Mesenteric fat pad (tissue), 1 donor: Measurements from ENCODE around the gene SH3TC1. TPM values are rescaled to one million over a fixed set of nuclear protein-coding genes. Genes with fewer than 3 reads are reported as not detected.

ENCODE experiments used
- DNase-seq: peaks from one replicate; pipeline ENCODE4 v3.0.0-alpha.2; 2020; ENCODE audit warnings: low spot score
- total RNA-seq: library from RNA; stranded (reverse); fragmentation: NEBNext Ultra II Directional; extraction: Animal tissue kit (Norgen Biotek cat#: 25700); gene quantifications from one replicate; pipeline ENCODE4 v1.2.1, GENCODE V29; 2021
- donor health status: DM: yes; HTN: yes; CAD: no.

SH3TC1 gene
- total RNA-seq, 1 donor from 2014 or later, result 64.9 TPM

DNA sequence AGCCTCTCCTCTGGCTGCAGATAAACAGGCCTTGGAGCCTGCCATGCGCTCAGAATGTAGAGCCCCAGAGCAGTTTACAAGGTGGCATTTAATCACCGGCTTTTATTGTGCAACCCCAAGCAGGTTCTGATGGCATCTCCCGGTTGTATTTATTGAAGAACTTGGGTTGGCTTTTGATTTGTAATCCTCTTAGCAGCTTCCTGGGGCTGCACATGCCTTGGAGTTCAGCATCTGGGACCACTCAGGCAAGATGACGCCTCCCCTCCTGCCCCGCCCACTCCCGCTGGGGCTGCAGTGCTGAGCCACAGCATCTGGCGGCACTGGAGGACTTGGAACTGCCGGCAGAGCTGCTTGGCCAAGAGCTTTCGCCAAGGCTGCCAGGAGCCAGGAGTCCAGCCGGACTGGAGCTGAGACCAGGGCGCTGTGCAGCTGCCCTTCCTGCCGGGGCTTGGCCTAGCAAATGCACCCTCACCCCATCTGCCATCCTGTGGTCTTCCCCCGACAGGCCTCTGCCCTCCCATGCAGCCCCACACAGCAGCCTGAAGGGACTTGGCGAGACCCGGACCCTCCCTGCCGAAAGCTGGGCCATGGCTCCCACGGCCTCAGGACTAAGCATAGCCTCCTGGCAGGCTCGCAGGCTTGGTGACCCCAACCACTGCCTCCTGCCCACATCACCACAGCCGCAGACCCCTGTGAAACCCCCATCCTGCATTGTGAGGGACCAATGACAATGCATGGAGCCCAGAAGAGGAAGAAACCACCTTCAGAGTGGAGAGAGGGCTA, 75.9 kb downstream of the SH3TC1 start:
- DNase-seq, result no peak

DNA sequence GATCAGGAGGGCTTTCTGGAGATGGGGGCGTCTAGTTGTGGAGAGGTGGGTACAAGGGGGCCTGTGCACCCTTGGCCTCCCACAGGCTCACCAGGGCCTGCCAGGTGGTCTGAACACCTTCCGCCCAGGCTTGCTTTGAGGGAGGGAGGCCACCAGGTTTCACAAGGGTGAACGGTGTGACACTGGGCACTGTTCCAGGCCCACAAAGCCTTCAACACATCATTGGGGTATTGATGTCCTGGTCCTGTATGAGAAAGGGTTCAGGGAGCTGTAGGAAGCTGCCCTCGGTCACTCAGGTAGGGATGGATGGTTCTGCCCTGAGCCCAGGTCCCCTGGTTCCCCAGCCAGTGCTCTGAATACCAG, 76.4 kb downstream of the SH3TC1 start:
- DNase-seq, result no peak

DNA sequence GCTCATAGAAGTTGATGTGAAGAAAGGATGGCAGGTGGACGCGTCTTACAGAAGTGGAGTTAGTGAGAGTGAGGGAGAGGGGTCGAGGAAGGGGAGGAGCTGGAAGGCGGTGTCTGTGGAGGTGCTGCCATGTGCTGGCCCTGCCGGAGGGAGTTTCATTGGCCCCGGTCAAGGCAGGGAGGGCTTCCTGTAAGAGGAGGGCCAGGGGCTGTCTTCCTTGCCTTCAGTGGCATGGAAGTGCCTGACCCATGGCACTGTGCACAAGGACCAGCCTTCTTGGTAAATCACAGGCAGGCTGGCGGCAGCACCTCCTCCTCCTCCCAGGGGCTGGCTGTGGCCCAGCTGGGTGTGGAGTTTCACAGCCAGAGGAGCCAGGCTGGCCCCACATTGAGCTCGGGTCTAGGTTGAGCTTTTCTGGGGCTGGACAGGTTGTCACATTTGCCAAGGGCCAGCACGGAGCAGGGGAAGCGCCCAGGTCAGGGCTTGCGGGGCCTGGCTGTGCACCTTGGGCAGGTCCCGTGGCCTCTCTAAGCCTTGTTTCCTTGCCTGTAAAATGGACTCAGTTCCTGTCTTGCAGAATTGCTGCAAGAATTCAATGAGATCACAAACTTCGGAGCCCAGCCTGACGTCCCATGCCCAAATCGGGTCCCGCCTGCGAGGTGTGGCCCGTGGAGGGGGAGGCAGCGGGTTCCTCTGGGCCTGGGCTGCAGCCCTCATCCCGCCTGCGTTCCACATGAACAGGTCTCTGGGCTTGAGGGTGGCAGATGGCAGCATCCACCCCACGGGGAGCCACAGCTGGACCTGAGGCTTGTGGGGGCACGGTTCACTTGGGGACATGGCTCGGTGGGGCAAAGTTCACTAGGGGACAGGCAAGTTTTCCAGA, 77.5 kb downstream of the SH3TC1 start:
- DNase-seq, result no peak

DNA sequence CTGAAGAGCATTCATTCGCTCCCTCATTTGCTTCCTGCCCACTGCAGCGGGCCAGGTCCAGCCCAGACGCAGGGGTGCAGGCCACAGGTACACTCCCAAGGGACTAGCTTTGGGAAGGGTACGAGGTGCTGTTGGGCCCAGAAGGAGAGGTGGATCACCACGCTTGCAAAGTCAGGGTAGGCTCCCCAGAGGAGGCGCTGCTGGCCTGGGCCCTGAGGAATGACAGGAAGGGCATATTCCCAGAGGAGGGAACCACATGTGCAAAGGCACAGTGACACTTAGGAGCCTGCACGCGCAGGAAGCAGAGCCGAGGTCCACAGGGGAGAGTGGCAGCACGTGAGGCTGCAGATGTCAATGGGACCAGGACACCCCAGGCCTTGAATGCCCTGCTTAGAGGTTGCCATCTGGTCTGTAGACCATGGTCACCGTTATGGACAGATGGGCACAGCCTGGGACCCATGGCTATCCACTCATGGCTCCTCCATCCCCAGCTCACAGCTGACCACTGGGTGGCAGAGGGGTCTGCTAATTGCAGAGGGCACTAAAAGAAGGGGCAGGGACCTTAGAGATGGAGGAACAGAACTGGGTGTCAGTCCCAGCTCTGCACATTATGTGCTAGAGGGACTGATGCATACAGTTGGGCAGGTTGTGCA, 78.4 kb downstream of the SH3TC1 start:
- DNase-seq, result no peak

DNA sequence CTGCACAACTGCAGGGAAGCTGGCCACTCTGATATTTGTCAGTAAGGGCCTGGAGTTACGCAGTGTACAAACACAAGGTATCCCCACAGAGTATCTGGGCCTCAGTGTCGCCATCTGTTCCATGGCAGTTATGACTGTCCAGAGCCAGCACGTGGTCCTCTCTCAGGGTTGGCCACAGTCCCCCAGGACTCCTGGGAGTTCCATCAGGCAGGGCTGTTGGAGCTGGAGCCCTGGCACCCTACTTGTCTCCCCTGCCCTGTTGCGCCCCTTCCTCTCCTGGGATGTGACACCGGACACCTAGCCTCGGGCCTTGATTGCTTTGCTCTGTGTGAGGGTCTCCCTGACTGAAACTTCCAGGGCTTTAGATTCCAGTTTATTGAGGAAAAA, 78.9 kb downstream of the SH3TC1 start:
- DNase-seq, result no peak

DNA sequence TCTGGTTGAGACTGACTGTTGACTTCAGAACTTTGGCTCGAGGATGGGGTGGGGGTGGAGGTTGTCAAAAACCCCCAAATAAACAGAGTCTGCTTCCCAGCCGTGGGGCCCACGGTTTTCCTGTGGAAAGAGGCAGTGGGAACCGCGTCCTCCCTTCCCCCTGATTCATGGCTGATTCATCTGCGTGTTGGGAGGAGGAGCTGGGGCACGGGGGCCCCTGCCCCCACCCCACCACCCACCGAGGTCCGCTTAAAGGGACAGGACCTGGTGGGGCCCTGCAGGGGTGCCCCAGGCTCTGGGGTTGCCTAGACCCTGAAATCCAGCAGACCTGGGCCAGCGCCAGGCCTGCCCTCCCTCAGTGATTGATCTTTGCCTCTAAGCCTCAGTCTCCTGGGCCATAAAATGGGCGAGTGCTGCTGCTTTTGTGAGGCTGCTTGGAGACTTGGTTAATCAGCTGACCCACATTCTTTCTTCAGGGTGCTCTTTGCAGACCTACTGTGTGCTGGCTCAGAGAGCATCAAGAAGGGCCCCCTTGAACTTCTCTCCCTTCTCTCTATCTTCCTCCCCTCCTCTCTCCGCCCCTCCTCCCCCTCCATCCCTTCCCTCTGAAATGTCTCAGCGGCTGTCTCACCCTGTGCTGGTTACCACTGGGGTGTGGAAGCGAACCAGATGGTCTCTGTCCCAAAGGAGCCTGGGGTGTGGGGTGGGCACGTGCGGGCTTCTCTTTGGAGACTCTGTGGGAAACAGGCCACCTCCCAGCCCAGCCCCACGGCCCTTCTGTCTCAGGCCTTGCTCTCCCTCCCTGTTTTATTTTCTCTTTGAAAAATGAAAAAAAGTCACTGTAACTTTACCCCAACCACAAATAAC, 79.6 kb downstream of the SH3TC1 start:
- no peak for DNase-seq

DNA sequence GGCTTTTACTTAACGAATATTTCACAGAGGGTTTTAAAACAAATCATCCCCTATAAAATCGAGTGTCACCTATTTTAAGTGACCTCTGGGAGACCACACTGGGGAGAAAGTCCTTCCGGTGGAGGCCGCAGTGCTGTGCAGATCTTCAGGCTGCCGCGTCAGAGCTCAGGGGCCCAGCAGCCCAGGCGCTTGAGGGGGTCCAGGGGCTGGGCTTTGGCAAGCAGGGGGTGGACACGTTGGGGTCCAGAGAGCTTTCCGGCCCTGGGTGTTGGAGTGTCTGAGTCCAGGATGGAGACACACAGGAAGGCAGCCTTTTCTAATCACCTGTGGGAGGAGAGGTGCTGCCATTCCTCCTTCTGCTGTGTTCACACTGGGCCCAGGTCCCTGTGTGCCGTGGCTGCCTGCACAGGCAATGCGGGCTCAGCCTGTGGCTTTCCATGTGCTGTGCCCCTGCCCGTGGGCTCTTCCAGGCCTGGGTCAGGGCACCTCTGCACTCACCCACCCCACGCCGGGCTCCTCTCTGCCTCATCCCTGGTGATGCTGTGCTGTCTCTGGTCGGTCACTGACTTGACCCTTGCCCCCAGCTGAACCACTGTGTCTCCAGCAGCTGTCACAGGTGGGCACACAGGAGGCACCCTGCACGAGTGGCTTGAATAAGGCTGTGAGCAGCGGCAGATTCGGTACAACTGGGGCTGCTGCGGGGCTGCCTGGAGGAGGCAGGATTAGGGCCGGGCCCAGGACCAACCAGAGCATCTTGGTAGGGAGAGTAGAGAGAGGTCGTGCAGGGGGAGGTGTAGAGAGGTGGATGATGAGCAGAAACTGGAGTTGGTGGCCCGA, 80.4 kb downstream of the SH3TC1 start:
- no peak for DNase-seq

DNA sequence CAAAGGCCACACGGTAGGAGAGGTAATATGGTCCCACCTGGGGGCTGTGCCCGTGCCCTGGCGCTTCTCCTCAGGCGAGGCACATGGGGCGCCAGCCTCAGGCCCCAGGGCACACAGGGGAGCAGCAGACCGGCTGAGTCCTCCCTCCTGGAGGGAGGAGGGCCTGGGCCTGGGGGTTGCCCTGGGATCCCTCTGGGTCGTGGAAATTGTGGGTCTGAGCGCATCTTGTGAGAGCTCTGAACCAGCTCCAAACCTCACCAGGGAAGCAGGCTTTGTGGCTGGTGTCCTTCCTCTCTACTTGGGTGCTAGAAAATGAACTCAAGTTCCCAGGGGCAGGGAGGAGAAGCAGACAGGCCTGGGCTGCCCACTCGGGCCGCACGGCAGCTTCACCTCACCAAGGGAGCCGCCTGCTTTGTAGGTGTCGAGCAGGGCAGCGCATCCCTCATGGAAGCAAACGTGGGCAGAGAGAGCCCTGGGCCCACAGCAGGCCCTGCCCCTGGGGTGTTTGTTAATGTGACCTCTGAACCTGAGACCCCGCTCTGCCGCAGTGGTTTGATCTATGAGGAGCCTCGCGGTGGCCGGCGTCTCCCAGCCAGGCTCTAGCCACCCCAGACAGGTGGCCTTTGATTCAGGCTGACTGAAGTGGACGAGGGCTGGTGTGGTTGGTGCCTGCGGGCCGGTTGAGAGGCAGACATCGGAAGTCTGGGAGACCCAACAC, 81.2 kb downstream of the SH3TC1 start:
- DNase-seq, result no peak

DNA sequence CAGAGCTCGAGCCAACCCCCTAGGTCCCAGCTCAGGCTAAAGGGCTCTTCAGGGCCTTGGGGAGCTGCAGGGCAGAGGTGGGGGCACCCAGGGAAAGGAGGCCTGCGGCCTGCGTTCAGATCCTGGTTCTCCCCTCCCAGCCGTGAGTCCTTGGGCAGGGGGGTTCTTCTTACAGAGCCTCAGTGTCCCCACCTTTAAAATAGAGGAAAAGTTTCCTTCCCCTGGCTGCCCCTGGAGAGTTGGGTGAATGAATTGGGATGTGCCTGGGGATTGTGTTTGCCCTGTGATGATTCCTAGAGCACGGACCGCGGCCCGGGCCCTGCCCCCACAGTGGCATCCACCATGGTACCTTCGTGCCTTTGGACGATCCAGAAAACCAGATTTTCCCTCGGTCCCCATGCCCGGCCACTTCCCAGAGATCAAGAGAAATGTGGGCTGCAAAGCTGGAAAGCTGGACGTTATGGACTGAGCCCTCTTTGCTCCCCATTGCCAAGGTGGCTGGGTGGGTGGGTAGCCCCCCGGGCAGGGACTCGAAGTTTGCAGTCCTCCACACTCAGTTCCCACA, 81.9 kb downstream of the SH3TC1 start:
- no peak for DNase-seq

DNA sequence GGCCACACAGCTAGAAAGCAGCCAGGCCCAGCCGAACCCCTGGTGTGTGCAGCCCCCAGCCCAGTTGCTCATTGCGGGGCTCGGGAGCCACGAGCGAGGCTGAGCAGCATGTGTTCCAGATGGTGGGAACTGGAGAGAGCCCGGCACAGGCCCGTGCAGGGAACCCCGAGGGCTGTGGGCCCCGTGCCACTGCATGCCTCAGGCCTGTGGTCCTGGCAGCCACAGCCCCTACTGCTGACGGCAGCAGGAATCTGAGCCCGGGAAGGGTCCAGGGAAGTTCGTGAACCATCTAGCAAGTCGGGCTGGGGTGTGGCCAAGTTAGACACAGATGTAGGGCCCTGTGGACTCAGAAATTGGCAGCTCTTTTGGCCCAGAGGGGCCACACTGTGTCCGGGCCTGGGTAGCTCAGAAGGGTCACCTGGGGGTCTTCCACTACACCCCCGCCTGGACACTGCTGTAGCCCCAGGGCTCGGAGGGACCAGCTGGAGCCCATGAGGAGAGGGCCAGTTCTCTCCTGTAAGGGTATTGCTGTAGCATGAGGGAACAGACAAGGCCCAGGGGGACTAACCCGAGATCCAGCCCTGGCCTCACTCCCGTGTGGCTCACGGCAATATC, 82.5 kb downstream of the SH3TC1 start:
- no peak for DNase-seq

DNA sequence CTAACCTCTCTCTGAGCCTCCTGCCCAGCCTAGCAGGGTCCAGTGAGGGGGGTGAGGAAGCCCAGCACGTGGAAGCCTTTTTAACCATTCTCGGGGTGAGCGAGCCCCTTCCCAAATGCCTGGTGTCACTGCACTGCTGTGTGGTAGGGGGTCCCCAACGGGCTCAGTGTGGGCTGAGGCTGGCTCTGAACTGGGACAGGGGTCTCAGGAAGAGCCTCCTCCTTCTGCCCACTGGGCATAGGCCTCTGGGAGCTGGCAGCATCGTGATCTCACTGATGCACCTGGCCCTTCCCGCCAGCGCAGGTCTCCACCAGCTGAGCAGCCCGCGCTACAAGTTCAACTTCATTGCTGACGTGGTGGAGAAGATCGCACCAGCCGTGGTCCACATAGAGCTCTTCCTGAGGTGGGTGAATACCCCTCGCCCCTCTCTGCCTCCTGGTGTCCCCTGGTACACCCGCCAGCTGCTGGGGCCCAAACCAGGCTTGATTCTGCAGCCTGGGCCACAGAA, 83.1 kb downstream of the SH3TC1 start:
- no peak for DNase-seq

DNA sequence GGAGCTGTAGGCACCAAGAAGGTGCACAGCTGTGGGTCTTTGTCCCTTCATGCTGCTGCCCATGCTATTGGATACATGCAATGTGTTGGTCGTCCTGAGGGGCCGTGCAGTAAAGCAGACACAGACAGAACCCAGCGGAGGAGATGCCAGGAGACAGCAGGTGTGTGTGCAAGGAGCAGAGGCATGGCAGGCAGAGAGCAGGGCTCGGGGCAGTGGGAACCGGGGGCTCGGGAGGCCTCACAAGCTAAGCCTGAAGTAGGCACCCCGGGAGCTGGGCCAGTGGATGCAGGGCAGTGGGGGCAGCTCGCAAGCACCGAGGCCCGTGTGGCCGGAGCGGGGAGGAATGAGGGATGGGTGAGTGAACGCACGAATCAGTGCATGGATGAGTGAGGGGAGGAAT, 83.7 kb downstream of the SH3TC1 start:
- no peak for DNase-seq

DNA sequence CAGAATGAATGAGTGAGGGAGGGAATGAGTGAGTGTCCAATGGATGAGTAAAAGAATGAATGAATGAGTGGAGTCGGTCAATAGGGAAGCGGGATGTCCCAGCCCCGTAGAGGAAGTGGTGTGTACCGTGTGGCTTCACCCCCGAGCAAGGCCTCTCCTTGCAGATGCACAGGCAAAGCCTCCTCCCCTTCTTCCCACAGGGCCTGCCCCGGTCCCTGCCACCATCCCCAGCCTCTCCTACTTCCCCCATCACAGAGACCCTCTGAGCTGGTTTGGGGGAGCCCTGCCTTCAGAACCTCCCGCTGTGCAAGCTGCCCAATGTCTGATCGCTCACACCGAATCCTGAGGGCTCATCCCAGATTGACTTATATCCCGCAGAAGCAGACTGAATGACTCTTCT, 84.1 kb downstream of the SH3TC1 start:
- no peak for DNase-seq

DNA sequence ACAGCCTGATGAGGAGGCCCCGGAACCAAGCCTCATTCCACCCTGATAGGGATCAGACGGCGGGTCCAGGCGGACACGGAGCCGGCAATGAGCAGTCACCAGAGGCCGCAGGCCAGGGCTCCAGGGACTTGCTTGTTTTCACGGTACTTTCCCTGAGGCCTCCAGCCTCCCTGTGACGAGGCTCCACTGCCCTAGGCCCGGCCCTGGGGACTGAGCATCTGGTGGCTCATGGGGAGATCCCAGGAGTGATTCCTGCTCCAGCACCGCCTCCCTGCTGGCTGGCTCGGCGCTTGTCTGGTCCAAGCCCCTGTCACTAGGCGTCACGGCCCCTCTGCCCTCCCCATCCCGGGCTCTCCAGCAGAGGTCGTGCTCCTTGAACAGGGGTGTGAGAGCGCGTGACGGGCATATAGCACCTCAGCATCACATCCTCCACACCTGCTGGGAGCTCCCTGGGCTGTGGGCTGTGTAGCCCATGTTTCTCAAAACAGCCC, 84.6 kb downstream of the SH3TC1 start:
- DNase-seq, result no peak

DNA sequence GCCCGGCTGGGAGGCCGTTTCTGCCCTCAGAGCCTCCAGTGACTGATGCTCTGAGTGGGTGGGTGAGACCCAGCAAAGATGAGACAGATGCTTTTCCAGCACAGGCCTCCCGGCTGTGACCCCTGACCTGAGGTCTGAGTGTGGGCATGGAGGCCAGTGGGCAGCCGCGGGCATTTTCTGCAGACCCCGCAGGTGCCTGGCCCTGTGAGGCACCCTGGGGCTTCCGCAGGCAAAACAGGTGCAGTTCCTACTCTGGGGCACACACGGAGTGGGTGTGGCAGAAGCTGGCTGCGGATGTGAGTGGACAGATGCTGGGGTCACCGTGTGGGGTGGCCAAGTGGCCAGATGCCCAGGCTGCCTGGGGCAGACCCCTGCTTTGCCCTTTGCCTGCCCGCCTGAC, 85.3 kb downstream of the SH3TC1 start:
- DNase-seq, result no peak

DNA sequence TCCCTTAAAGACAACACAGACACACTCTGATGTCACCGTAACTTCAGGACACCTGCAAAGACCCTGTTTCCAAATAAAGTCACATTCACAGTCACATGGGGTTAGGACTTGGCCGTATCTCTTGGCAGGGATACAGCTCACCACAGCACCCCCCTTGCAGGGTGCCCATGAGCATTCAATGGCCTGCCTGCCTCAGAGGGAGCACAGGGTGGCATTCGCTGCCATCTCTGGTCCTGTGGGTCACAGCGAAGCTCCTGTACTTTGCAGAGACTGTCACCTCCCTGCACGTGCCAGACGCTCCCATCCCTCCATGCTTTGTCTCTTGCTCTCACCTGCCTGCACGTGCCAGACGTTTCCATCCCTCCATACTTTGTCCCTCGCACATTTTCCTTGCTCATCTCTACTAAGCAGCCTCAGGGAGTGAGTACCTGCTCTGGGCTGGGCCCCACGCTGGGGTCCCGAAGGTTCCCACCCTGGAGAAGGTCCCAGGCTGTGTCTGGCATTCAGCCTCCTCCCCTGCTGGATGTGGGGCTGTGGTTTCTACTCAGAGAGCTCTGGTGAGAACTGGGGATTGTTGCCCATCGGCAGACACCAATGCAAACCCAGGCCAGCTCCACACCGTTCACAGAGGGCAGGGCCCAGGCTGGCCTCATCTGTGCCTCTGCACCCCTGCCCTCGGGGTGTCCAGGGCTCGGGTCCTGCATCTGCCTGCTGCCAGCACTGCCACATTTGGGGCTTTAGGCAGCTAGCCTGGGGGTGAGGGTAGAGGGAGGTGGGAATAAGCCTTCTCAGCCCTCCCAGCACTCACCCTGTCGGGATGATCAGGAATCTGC, 86.3 kb downstream of the SH3TC1 start:
- no peak for DNase-seq

DNA sequence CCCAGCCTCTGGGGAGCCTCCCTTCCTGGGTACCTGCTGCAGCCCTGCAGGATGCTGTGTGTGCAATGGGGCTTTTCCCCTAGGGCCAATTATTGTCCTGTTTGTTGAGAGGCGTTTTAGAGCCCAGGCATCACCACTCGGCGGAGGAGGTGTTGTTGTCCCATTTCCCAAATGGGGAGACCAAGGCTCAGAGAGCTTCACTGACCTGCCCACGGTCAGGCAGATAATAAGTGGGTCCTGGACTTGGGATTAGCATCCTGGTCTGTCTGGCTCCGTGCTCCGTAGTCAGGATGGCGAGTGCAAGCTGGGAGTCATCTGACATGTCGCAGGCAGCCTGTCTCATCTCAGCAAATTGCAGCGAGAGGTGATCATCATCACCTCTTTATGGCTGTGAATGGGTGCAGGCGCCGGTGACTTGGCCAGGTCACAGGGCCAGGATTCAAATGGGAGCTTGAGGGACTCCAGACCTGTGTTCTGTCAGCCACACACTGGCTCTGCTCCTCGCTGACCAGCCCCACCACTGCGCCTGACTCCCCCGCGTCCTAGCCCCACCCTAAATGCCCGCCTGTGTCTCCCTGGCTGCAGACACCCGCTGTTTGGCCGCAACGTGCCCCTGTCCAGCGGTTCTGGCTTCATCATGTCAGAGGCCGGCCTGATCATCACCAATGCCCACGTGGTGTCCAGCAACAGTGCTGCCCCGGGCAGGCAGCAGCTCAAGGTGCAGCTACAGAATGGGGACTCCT, 87.1 kb downstream of the SH3TC1 start:
- DNase-seq, result no peak
